Esophagus muscularis mucosa (tissue), 4 donors: ENCODE measurements around the gene KMO. TPM values are rescaled to one million over a fixed set of nuclear protein-coding genes. Genes with fewer than 3 reads are reported as not detected.
A peak's percentile ranks its signal among the peaks of the same experiment; 100 is the strongest.

Experiments
- DNase-seq: peaks from one replicate; pipeline ENCODE4 v3.0.0-alpha.2; 2017; ENCODE audit errors: extremely low spot score
- H3K27ac ChIP-seq, 4 donors: fragments of 200-600 bp; sonication (generic); replicated peaks in 1 of 4; 1 replicate in 3 of 4; 2 replicates in 1 of 4; pipeline ENCODE4 v1.5.1; 2016 to 2019; ENCODE audit warnings: mild to moderate bottlenecking in 1 of 4
- H3K27me3 ChIP-seq, 4 donors: fragments of 200-600 bp; sonication (generic); one replicate each; pipeline versions ENCODE4 v1.5.1 to v1.6.0; 2016 to 2019
- H3K36me3 ChIP-seq, 4 donors: fragments of 200-600 bp; sonication (generic); one replicate each; pipeline ENCODE4 v1.5.1; 2016 to 2019
- H3K4me1 ChIP-seq, 4 donors: fragments of 200-600 bp; sonication (generic); one replicate each; pipeline ENCODE4 v1.5.1; 2016 to 2019
- H3K4me3 ChIP-seq, 4 donors: fragments of 200-600 bp; sonication (generic); 1 replicate in 2 of 4; 2 replicates in 2 of 4; pipeline ENCODE4 v1.5.1; 2016 to 2019; ENCODE audit warnings: mild to moderate bottlenecking in 4 of 4, moderate library complexity in 1 of 4
- H3K9me3 ChIP-seq, 4 donors: fragments of 200-600 bp; sonication (generic); 1 replicate in 3 of 4; 2 replicates in 1 of 4; pipeline ENCODE4 v1.5.1; 2016 to 2019
- EP300 ChIP-seq: sonication (generic); formaldehyde crosslinking; IDR thresholded peaks from one replicate; pipeline ENCODE4 v1.6.1; 2017; ENCODE audit warnings: antibody characterized with exemption
- POLR2A ChIP-seq: fragments of 450-650 bp; IDR thresholded peaks from one replicate; pipeline ENCODE4 v1.6.1; 2017; ENCODE audit warnings: antibody characterized with exemption, moderate library complexity, mild to moderate bottlenecking, low read depth
- POLR2AphosphoS5 ChIP-seq, 2 donors: sonication (generic); formaldehyde crosslinking; IDR thresholded peaks; one replicate each; pipeline ENCODE4 v1.6.1; 2017; ENCODE audit warnings: antibody characterized with exemption in 2 of 2
- WGBS: methylation state at CpG from one replicate; pipeline ENCODE4 v1.1.5; 2018; 5-methylcytosine and 5-hydroxymethylcytosine counted together
- intact Hi-C: fragments of 100-400 bp; cut with DNase I; formaldehyde crosslinking; loops from one replicate; pipeline ENCODE4 v1.15.1; 2023
- total RNA-seq, 4 donors: library from RNA; depleted of rRNA; stranded (reverse); fragments of >200 nt; gene quantifications; one replicate each; pipeline versions ENCODE4 v1.1.0 to v1.2.1, GENCODE V29; 2016
- TF ChIP-seq, protein P1 (sequence below), 3 experiments: fragments of 200-600 bp in 2 of 3; fragments of 450-650 bp in 1 of 3; sonication (generic) in 2 of 3; IDR thresholded peaks; one replicate each; pipeline ENCODE4 v1.5.1; 2017 to 2019; ENCODE audit warnings: antibody characterized with exemption in 3 of 3, mild to moderate bottlenecking in 2 of 3, moderate library complexity in 1 of 3

KMO gene
- total RNA-seq, 4 donors from 2014 or later: 0.29 to 0.83 (median 0.42) TPM; not detected in 1

DNA sequence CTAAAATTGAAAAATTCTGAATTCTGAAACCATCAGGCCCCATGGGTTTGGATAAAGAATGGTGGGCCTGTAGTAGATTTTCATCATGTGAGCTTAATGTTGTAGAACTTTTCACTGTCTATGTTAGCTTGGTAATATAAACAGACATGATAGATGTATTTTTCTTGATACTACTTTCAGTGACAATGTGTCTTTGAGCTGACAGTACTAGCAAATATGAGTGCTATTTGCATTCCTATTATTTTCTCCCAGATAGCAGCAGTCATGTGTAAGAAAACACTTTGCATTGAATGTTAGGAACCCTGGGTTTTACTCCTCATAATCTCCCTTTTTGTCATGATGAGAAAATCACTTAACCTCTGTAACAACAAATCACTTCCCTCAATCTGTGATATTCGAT is 18.1 kb downstream of the KMO start:
- H3K27me3 ChIP-seq: no peaks in the 10 kb centered on the region
- intact Hi-C loops: no loop called here
- H3K9me3 ChIP-seq: no peaks in the 10 kb centered on the region
- TF ChIP-seq POLR2AphosphoS5 (IDR thresholded peaks at IDR 0.05): no peak
- TF ChIP-seq, protein P1, sequence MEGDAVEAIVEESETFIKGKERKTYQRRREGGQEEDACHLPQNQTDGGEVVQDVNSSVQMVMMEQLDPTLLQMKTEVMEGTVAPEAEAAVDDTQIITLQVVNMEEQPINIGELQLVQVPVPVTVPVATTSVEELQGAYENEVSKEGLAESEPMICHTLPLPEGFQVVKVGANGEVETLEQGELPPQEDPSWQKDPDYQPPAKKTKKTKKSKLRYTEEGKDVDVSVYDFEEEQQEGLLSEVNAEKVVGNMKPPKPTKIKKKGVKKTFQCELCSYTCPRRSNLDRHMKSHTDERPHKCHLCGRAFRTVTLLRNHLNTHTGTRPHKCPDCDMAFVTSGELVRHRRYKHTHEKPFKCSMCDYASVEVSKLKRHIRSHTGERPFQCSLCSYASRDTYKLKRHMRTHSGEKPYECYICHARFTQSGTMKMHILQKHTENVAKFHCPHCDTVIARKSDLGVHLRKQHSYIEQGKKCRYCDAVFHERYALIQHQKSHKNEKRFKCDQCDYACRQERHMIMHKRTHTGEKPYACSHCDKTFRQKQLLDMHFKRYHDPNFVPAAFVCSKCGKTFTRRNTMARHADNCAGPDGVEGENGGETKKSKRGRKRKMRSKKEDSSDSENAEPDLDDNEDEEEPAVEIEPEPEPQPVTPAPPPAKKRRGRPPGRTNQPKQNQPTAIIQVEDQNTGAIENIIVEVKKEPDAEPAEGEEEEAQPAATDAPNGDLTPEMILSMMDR (IDR thresholded peaks at IDR 0.05): no peak
- TF ChIP-seq EP300: no peak
- TF ChIP-seq POLR2A: no peak
- DNase-seq: no peak
- no peak overlapping the region for H3K4me3 ChIP-seq
- no peaks in the 10 kb centered on the region for H3K4me1 ChIP-seq
- WGBS: 58% methylated on average over 1 of the region's 1 CpG
- H3K36me3 ChIP-seq: no peaks in the 10 kb centered on the region
- no peak overlapping the region for H3K27ac ChIP-seq

DNA sequence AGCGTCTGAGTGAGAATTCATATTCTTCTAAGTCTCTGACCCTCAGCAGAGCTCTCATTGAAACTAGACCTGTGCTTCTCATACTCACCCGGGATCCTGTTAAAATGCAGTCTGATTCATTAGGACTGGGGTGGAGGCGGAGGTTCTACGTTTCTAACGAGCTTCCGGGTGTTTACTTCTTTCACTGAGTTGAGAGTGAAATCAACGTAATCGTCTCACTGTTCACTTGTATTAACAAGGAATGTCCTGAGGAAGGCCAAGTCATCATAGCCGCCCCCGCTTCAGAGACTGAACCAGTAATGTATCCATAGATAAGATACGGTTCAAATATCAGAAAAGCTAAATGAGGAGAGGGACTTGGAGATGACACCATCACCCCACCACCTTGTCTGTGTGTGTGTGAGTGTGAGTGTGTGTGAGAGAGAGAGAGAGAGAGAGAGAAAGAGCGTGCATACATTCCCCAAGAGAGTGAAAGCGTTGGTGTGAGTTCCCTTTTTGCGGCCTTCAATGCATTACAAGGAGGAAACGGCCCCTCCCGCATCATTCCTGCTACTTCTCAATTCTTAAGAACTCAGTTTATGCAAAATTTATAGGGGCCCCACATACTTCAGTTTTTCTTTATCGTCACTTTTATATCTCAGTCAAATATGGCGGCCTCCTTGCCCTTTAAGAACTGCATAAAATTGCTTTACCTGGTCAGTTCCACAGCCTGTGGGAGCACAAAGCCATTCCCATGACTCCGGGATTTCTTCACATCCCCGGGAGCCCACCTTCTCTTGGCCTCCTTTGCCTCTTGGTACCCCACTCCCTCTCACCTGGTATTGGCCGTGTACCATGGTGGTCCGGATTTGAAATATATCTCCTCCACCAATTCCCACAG is 19.8 kb downstream of the KMO start:
- H3K27me3 ChIP-seq: peaks cover 0 to 5% (median 0%) of the 10 kb centered on the region in 4 donors
- H3K4me1 ChIP-seq: no peaks in the 10 kb centered on the region
- DNase-seq: no peak
- intact Hi-C loops: no loop called here
- TF ChIP-seq POLR2AphosphoS5 (IDR thresholded peaks at IDR 0.05) (peak in 1 of 2 donors; percentile 11), EP300 (no peak), POLR2A (no peak)
- TF ChIP-seq, protein P1 (IDR thresholded peaks at IDR 0.05): no peak
- 80% methylated on average over 22 of the region's 22 CpGs for WGBS
- H3K36me3 ChIP-seq: no peaks in the 10 kb centered on the region
- no peak overlapping the region for H3K27ac ChIP-seq
- no peaks in the 10 kb centered on the region for H3K9me3 ChIP-seq
- H3K4me3 ChIP-seq: peak overlapping the region in 2 of 4 donors; percentile 2 to 19

DNA sequence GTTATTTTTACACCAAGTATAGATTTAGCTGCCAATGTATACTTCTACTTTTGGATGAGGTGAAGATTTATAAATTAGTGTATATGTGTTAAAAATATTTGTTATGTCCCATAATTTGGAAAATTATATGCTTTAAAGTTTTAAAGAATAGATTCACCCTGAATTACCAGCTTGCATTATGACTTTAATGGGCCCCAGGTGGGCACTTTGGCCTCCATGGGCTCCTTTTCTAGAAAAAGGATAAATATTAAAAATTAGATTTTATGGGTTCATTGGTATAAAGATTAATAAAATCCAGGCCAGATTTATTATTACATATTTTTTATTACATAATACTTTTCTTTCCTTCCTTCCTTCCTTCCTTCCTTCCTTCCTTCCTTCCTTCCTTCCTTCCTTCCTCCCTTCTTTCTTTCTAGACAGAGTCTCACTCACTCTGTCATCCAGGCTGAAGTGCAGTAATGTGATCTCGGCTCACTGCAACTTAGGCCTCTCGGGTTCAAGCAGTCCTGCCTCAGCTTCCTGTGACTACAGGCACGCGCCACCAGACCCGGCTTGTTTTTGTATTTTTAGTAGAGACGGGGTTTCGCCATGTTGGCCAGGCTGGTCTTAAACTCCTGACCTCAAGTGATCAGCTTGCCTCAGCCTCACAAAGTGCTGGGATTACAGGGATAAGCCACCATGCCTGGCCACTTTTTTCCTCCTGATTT is 21.9 kb downstream of the KMO start:
- intact Hi-C loops: no loop called here
- H3K27ac ChIP-seq: no peak overlapping the region
- no peak overlapping the region for H3K4me3 ChIP-seq
- H3K36me3 ChIP-seq: no peaks in the 10 kb centered on the region
- H3K9me3 ChIP-seq: no peaks in the 10 kb centered on the region
- WGBS: 79% methylated on average over 7 of the region's 7 CpGs
- H3K4me1 ChIP-seq: no peaks in the 10 kb centered on the region
- H3K27me3 ChIP-seq: peaks cover 0 to 5% (median 0%) of the 10 kb centered on the region in 4 donors
- no peak for TF ChIP-seq EP300
- TF ChIP-seq, protein P1 (IDR thresholded peaks at IDR 0.05): no peak
- TF ChIP-seq POLR2AphosphoS5 (IDR thresholded peaks at IDR 0.05): no peak
- no peak for TF ChIP-seq POLR2A
- no peak for DNase-seq

DNA sequence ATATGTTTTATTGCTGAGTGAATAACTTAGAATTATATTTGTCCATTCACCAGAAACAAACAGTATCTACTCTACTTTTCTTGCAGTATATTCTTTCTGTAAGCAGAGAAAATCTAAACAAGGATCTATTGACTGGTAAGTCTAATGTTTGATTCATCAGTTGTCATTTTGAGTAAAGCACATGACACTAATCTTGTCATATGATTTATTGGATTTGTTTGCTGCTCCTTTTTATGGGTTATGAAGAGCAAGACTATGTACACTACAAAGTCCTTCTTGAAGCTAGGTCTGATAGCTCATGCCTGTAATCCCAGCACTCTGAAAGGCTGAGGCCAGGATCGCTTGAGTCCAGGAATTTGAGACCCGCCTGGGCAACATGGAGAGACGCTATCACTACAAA is 23.3 kb downstream of the KMO start:
- H3K9me3 ChIP-seq: no peaks in the 10 kb centered on the region
- H3K27me3 ChIP-seq: peaks cover 0 to 5% (median 0%) of the 10 kb centered on the region in 4 donors
- WGBS: 97% methylated on average over 3 of the region's 3 CpGs
- intact Hi-C loops: no loop called here
- no peaks in the 10 kb centered on the region for H3K4me1 ChIP-seq
- no peaks in the 10 kb centered on the region for H3K36me3 ChIP-seq
- TF ChIP-seq, protein P1 (IDR thresholded peaks at IDR 0.05): no peak
- TF ChIP-seq EP300: no peak
- TF ChIP-seq POLR2AphosphoS5 (IDR thresholded peaks at IDR 0.05): no peak
- no peak for TF ChIP-seq POLR2A
- no peak for DNase-seq
- no peak overlapping the region for H3K27ac ChIP-seq
- no peak overlapping the region for H3K4me3 ChIP-seq
